Fibroblast of the aortic adventitia (primary cell): ENCODE measurements around the gene TOGARAM1. TPM values are rescaled to one million over a fixed set of nuclear protein-coding genes. Genes with fewer than 3 reads are reported as not detected.
"Not testable (repeated sequence)": the region's sequence is repeated elsewhere in the genome, so short reads cannot be mapped to it uniquely, and the experiment has no call there.

Source experiments
- DNase-seq: peaks from one replicate; pipeline ENCODE4 v3.0.0-alpha.2; 2010; ENCODE audit warnings: low read depth
- H3K4me3 ChIP-seq: 2 replicates; pipeline ENCODE4 v1.5.1; 2011; ENCODE audit warnings: low read depth, mild to moderate bottlenecking, control low read depth, low read length, moderate library complexity
- total RNA-seq: library from RNA; depleted of rRNA; stranded (reverse); fragments of >200 nt; gene quantifications from 2 replicates; pipeline ENCODE4 v1.2.3, GENCODE V29; 2012; ENCODE audit warnings: low replicate concordance
- TF ChIP-seq, protein P1 (sequence below): IDR thresholded peaks from 2 replicates; pipeline ENCODE4 v1.5.1; 2011; ENCODE audit warnings: mild to moderate bottlenecking, low read length, control low read depth, inconsistent platforms; ENCODE audit not compliant: insufficient read depth

Gene TOGARAM1
- total RNA-seq, 1 donor, result 34.0 TPM

DNA sequence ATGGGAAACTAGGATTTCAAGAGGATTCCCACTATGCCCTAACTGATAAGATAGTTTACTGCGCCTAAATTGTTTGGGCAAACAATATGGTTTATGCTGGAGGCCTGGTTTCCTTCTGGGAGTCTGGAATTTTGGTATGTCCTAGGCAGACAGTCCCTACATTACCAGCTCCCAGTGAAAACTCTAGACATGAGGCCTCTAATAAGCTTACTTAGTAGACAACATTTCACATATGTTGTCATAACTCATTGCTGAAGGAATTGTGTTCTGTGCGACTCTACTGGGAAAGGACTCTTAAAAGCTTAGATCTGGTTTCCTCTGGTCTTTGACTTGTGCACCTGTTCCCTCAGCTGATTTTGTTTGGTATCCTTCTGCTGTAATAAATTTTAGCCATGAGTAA, 104.0 kb downstream of the TOGARAM1 start:
- DNase-seq, result no peak
- H3K4me3 ChIP-seq, result no peak overlapping the region
- TF ChIP-seq, protein P1, sequence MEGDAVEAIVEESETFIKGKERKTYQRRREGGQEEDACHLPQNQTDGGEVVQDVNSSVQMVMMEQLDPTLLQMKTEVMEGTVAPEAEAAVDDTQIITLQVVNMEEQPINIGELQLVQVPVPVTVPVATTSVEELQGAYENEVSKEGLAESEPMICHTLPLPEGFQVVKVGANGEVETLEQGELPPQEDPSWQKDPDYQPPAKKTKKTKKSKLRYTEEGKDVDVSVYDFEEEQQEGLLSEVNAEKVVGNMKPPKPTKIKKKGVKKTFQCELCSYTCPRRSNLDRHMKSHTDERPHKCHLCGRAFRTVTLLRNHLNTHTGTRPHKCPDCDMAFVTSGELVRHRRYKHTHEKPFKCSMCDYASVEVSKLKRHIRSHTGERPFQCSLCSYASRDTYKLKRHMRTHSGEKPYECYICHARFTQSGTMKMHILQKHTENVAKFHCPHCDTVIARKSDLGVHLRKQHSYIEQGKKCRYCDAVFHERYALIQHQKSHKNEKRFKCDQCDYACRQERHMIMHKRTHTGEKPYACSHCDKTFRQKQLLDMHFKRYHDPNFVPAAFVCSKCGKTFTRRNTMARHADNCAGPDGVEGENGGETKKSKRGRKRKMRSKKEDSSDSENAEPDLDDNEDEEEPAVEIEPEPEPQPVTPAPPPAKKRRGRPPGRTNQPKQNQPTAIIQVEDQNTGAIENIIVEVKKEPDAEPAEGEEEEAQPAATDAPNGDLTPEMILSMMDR, result no peak

DNA sequence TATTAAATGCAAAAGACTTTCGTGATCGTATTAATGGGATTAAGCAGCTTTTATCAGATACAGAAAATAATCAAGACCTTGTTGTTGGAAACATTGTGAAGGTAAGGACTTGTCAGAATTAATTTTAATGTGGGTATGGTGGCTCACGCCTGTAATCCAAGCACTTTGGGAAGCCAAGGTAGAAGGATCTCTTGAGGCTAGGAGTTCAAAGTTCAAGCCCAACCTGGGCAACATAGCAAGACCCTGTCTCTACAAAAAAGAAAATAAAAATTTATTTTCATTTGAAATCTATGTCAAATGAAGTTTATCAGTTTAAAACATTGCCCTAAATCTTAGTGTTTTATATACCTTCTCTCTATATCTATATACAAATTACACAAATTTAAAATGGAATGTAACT, 104.7 kb downstream of the TOGARAM1 start:
- no peak for DNase-seq
- H3K4me3 ChIP-seq, result no peak overlapping the region
- TF ChIP-seq, protein P1, result no peak

DNA sequence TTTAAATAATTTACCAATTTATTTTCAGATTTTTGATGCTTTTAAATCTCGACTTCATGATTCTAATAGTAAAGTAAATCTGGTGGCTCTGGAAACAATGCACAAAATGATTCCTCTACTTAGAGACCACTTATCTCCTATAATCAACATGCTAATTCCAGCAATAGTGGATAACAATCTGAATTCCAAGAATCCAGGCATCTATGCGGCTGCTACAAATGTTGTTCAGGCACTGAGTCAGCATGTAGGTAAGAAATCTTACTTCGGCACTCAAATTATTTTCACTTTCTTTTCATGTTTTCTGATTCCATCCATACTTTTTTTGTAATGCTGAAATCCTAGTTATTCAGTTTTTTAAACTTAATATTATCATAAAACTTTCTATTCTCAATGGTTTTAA, 106.4 kb downstream of the TOGARAM1 start:
- DNase-seq, result no peak
- H3K4me3 ChIP-seq, result no peak overlapping the region
- TF ChIP-seq, protein P1, result no peak

DNA sequence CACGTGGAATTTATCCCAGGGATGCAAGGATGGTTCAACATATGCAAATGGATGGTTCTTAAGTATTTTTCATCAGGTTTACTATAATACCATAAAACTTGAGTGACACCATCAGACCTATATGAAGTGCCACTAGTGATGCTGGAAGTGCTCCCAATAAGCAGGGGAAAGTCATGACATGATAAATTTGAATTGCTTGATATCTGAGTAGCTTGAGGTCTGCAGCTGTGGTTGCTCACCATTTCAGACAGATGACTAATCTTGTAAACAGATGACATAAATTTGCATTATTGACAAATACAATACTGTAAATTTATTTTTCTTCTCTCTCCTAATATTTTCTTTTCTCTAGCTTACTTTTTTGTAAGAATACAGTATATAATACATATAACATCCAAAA, 108.2 kb downstream of the TOGARAM1 start:
- no peak overlapping the region for H3K4me3 ChIP-seq
- no peak for DNase-seq
- TF ChIP-seq, protein P1, result no peak

DNA sequence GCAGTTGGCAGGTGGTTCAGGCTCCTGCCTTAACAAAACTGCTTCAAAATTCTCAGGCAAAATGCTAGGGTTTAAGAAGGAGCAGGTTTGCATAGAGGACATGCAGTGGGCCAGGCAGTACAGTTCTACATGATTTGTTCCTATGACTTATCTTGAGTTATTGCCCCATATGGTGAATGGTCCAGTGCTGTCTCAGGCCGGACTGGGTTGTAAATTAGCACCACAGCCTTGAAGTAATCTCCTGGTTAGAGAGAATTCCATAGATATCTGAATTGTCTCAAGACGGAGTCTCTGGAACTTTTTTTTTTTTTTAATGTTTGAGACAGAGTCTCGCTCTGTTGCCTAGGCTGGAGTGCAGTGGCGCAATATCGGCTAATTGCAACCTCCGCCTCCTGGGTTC, 110.1 kb downstream of the TOGARAM1 start:
- TF ChIP-seq, protein P1, result no peak
- H3K4me3 ChIP-seq, result no peak overlapping the region
- DNase-seq, result no peak

DNA sequence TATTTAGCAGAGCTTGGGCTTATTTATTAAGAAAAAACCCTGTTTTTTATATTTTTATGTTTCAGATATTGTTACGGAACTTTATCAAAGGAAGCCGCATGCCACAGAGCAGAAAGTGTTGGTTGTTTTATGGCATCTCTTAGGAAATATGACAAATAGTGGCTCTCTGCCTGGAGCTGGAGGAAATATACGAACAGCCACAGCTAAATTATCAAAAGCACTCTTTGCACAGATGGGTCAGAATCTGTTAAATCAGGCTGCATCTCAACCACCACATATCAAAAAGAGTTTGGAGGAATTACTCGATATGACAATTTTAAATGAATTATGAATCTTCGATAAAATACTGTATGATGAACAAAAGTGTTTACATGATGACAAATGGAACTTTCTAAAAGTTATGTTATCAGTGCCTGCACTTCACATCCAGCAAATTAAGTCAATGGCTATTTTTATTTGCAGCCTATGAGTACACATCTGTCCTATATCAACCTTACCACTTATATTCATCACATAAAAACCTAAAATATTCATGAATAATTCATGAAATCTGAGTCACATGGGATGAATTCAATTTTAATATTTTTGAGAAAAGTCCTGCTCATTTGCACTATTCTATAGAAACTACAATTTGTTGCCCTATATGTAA, 111.4 kb downstream of the TOGARAM1 start:
- no peak overlapping the region for H3K4me3 ChIP-seq
- TF ChIP-seq, protein P1, result no peak
- DNase-seq, result no peak

DNA sequence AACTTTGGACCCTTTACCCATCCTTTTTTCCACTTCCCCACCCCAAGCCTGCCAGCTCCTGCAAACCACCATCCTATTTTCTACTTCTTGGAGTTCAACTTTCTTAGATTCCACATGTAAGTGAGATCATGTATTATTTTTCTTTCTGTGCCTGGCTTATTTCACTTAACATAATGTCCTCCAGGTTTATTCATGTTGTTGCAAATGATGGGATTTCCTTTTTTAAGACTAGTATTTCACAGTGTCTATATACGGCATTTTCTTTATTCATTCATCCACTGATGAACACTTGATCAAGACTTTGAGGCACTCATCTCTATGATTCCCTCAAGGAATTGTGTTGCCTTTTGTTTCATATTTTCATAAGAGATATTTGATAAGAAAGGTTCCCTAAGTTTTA, 116.3 kb downstream of the TOGARAM1 start:
- no peak for DNase-seq
- TF ChIP-seq, protein P1, result no peak
- H3K4me3 ChIP-seq, result no peak overlapping the region

DNA sequence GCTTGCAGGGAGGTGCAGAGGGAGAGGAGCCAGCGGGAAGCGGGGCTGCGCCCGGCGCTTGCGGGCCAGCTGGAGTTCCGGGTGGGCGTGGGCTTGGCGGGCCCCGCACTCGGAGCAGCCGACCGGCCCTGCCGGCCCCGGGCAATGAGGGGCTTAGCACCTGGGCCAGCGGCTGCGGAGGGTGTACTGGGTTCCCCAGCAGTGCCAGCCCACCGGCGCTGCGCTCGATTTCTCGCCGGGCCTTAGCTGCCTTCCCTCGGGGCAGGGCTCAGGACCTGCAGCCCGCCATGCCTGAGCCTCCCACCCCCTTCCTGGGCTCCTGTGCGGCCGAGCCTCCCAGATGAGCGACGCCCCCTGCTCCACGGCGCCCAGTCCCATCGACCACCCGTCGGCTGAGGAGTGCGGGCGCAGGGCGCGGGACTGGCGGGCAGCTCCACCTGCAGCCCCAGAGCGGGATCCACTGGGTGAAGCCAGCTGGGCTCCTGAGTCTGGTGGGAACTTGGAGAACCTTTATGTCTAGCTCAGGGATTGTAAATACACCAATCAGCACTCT, 118.5 kb downstream of the TOGARAM1 start:
- H3K4me3 ChIP-seq, DNase-seq: not testable (repeated sequence)

DNA sequence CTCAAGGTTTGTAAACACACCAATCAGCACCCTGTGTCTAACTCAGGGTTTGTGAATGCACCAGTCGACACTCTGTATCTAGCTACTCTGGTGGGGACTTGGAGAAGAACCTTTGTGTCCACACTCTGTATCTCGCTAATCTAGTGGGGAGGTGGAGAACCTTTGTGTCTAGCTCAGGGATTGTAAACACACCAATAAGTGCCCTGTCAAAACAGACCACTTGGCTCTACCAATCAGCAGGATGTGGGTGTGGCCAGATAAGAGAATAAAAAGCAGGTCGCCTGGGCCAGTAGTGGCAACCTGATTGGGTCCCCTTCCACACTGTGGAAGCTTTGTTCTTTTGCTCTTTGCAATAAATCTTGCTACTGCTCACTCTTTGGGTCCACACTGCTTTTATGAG, 119.1 kb downstream of the TOGARAM1 start:
- not testable (repeated sequence) for DNase-seq, H3K4me3 ChIP-seq
